Neural crest cell (in vitro differentiated cells): ENCODE data around the gene SYT17. TPM values are rescaled to one million over a fixed set of nuclear protein-coding genes. Genes with fewer than 3 reads are reported as not detected.
A peak's percentile ranks its signal among the peaks of the same experiment; 100 is the strongest.

Experiments used
- DNase-seq: peaks from one replicate; pipeline ENCODE4 v3.0.0; 2021; ENCODE audit warnings: low read depth, mixed read lengths, low spot score
- H3K27ac Mint-ChIP-seq: one replicate; pipeline ENCODE4 v1.8.0; 2021; ENCODE audit warnings: mild to moderate bottlenecking, mixed read lengths; ENCODE audit not compliant: unreplicated experiment
- H3K27me3 Mint-ChIP-seq: 2 replicates; pipeline ENCODE4 v1.8.0; 2021; ENCODE audit warnings: low read depth, mild to moderate bottlenecking, mixed read lengths
- H3K36me3 Mint-ChIP-seq: 2 replicates; pipeline ENCODE4 v1.8.0; 2021; ENCODE audit warnings: low read depth, mild to moderate bottlenecking, mixed read lengths
- H3K4me1 Mint-ChIP-seq: 2 replicates; pipeline ENCODE4 v1.8.0; 2021; ENCODE audit warnings: mixed read lengths
- H3K4me3 Mint-ChIP-seq: one replicate; pipeline ENCODE4 v1.8.0; 2021; ENCODE audit warnings: mild to moderate bottlenecking, mixed read lengths
- H3K9me3 Mint-ChIP-seq: 2 replicates; pipeline ENCODE4 v1.8.0; 2021; ENCODE audit warnings: mixed read lengths
- CTCF ChIP-seq: fragments of 200-600 bp; sonication (generic); conservative IDR thresholded peaks from 2 replicates; pipeline ENCODE4 v1.5.0; 2021; ENCODE audit warnings: antibody characterized with exemption, mild to moderate bottlenecking
- total RNA-seq: library from RNA; stranded (reverse); gene quantifications from 2 replicates; pipeline ENCODE4 v1.2.1, GENCODE V29; 2021

Gene SYT17
- total RNA-seq, 1 donor from 2014 or later = 3.1 TPM

GRCh38 chr16:19223235-19224170 is 55.5 kb downstream of the SYT17 start:
- H3K4me1 Mint-ChIP-seq = peaks cover 18% of the 10 kb centered on the region
- H3K36me3 Mint-ChIP-seq = peaks cover 14% of the 10 kb centered on the region
- peaks cover 11% of the 10 kb centered on the region for H3K9me3 Mint-ChIP-seq
- TF ChIP-seq CTCF = peak; percentile 70
- no peak overlapping the region for H3K4me3 Mint-ChIP-seq
- DNase-seq = peak; percentile 61
- H3K27ac Mint-ChIP-seq = no peak overlapping the region
- peaks cover 3% of the 10 kb centered on the region for H3K27me3 Mint-ChIP-seq

GRCh38 chr16:19225651-19226050 is 57.6 kb downstream of the SYT17 start:
- Mint-ChIP-seq H3K27me3 (peaks cover 3% of the 10 kb centered on the region), H3K4me3 (no peak overlapping the region), H3K27ac (no peak overlapping the region), H3K4me1 (peaks cover 6% of the 10 kb centered on the region), H3K9me3 (peaks cover 11% of the 10 kb centered on the region), H3K36me3 (peaks cover 14% of the 10 kb centered on the region)
- no peak for TF ChIP-seq CTCF
- no peak for DNase-seq

GRCh38 chr16:19227643-19228042 is 59.6 kb downstream of the SYT17 start:
- Mint-ChIP-seq H3K27me3 (peaks cover 3% of the 10 kb centered on the region), H3K27ac (no peak overlapping the region), H3K4me3 (no peak overlapping the region), H3K9me3 (peaks cover 11% of the 10 kb centered on the region), H3K36me3 (peaks cover 14% of the 10 kb centered on the region), H3K4me1 (peaks cover 6% of the 10 kb centered on the region)
- no peak for TF ChIP-seq CTCF
- no peak for DNase-seq

GRCh38 chr16:19228052-19228451 is 60.0 kb downstream of the SYT17 start:
- H3K27ac Mint-ChIP-seq = no peak overlapping the region
- H3K27me3 Mint-ChIP-seq = peaks cover 3% of the 10 kb centered on the region
- peaks cover 11% of the 10 kb centered on the region for H3K9me3 Mint-ChIP-seq
- H3K4me3 Mint-ChIP-seq = no peak overlapping the region
- TF ChIP-seq CTCF = no peak
- peaks cover 6% of the 10 kb centered on the region for H3K4me1 Mint-ChIP-seq
- DNase-seq = no peak
- peaks cover 14% of the 10 kb centered on the region for H3K36me3 Mint-ChIP-seq

GRCh38 chr16:19228575-19228974 is 60.5 kb downstream of the SYT17 start:
- Mint-ChIP-seq H3K27ac (peak overlapping the region; percentile 15), H3K4me3 (no peak overlapping the region), H3K27me3 (peaks cover 3% of the 10 kb centered on the region), H3K4me1 (peaks cover 6% of the 10 kb centered on the region), H3K36me3 (peaks cover 11% of the 10 kb centered on the region), H3K9me3 (peaks cover 7% of the 10 kb centered on the region)
- no peak for DNase-seq
- no peak for TF ChIP-seq CTCF
